ENCODE measurements around the gene GUCY1A2.
A peak's percentile ranks its signal among the peaks of the same experiment; 100 is the strongest.

The GUCY1A2 gene

DNA sequence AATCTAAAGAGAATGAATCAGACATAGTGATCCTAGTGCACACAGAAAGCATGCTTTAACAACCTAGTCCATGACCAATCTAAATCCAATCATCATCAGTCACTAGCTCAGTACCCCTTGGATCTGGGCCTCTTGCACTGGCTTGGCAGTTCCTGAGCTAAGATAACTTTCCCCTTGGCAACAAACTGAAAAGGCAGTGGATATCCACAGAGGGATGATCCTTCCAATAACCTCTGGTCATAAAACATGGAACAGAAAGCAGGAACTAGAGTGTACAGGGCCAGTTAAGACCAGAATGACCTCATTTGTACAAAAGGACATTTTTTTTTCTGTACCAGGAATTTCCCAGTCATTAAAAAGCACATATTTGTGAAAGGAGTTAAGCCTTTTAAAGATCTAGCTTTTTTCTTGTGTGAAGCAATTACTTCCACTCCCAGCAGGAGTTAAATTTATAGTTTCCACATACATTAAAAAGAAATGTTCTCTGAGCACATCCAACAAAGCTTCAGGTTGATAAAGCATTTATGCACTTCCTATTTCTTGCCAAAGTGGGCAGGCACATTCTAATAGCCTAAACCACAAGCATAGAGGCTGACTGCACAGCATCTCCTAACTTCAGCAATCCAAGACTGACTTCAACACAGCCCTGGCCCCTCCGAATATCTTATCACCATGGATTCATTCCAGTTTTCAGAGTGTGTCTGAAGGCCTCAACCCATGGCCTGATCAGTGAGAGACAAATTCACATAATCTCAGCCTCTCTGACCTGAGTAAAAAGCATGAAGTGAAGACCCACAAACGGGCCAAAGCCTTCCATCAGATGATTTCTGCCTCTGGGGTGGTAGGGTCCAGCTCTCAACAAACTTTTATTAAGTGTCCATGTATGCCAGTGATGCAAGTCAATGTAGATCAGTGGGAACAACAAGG, 29.9 kb downstream of the GUCY1A2 start:
- ATAC-seq (ENCODE audit: insufficient read depth, low read depth) = peak; percentile 93
- Histone ChIP-seq H2AFZ (ENCODE audit: low read depth, low read length) (peak overlapping the region; percentile 63), H3K4me2 (ENCODE audit: insufficient read depth, low read length) (no peak overlapping the region)

DNA sequence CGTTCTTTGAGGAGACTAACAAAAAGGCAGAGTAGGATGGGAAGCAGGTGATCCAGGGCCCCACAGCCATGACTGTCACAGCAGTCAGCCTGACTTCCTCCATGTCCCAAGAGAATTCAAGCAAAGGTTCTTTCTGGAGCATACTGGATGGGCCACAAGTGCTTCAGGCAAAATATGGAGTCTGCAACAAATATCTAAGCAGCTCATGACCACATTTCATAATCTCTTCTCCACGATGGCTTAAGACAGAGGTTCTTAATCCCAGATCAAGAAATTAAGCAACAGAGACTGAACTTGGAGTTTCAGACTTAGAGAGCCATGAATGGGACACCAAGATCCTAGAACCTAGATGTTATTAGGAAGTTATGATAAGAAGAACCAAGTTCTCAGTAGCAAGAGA, 31.6 kb downstream of the GUCY1A2 start:
- Histone ChIP-seq H3K27ac (ENCODE audit: low read length) (no peak overlapping the region), H4K20me1 (ENCODE audit: insufficient read depth, low read length) (no peaks in the 10 kb centered on the region), H3K27me3 (ENCODE audit: insufficient read depth, low read length, poor library complexity) (no peaks in the 10 kb centered on the region), H3K36me3 (ENCODE audit: insufficient read depth, low read length) (no peaks in the 10 kb centered on the region), H3K9me3 (ENCODE audit: insufficient read depth, low read length, severe bottlenecking) (no peaks in the 10 kb centered on the region), H3K4me2 (ENCODE audit: insufficient read depth, low read length) (no peak overlapping the region), H3K9ac (ENCODE audit: low read depth, low read length) (no peak overlapping the region), H3K4me3 (ENCODE audit: low read depth in 1 of 2, low read length in 2 of 2) (no peak overlapping the region), H2AFZ (ENCODE audit: low read depth, low read length) (no peak overlapping the region), H3K4me1 (ENCODE audit: insufficient read depth, low read length) (peaks cover 14% of the 10 kb centered on the region), H3K79me2 (ENCODE audit: insufficient read depth, low read length) (no peaks in the 10 kb centered on the region)
- TF ChIP-seq EZH2 (IDR thresholded peaks at IDR 0.05; ENCODE audit: borderline replicate concordance, low read depth, low read length, severe bottlenecking) (no peak), CTCF (IDR thresholded peaks at IDR 0.05; ENCODE audit: borderline replicate concordance, extremely low read depth, low read length, poor library complexity, severe bottlenecking) (no peak)
- no peak for ATAC-seq (ENCODE audit: insufficient read depth, low read depth)
- no peak for DNase-seq

More for the DNA sequence above, 29.9 kb downstream of the GUCY1A2 start:
- H3K79me2 ChIP-seq (ENCODE audit: insufficient read depth, low read length) = no peaks in the 10 kb centered on the region
- no peak overlapping the region for H3K4me3 ChIP-seq (ENCODE audit: low read depth in 1 of 2, low read length in 2 of 2)
- no peak for TF ChIP-seq CTCF (IDR thresholded peaks at IDR 0.05; ENCODE audit: borderline replicate concordance, extremely low read depth, low read length, poor library complexity, severe bottlenecking)
- TF ChIP-seq EZH2 (IDR thresholded peaks at IDR 0.05; ENCODE audit: borderline replicate concordance, low read depth, low read length, severe bottlenecking) = no peak
- DNase-seq = peak; percentile 27
- H3K27me3 ChIP-seq (ENCODE audit: insufficient read depth, low read length, poor library complexity) = no peaks in the 10 kb centered on the region
- no peaks in the 10 kb centered on the region for H3K9me3 ChIP-seq (ENCODE audit: insufficient read depth, low read length, severe bottlenecking)
- no peaks in the 10 kb centered on the region for H3K36me3 ChIP-seq (ENCODE audit: insufficient read depth, low read length)
- H3K4me1 ChIP-seq (ENCODE audit: insufficient read depth, low read length) = peaks cover 14% of the 10 kb centered on the region
- no peak overlapping the region for H3K9ac ChIP-seq (ENCODE audit: low read depth, low read length)
- H3K27ac ChIP-seq (ENCODE audit: low read length) = peak overlapping the region; percentile 11
- no peaks in the 10 kb centered on the region for H4K20me1 ChIP-seq (ENCODE audit: insufficient read depth, low read length)

- H2AFZ ChIP-seq (ENCODE audit: low read depth, low read length) = no peak overlapping the region
- no peaks in the 10 kb centered on the region for H3K9me3 ChIP-seq (ENCODE audit: insufficient read depth, low read length, severe bottlenecking)
- H3K4me2 ChIP-seq (ENCODE audit: insufficient read depth, low read length) = no peak overlapping the region
- H3K4me3 ChIP-seq (ENCODE audit: low read depth in 1 of 2, low read length in 2 of 2) = no peak overlapping the region
- no peaks in the 10 kb centered on the region for H3K79me2 ChIP-seq (ENCODE audit: insufficient read depth, low read length)
- TF ChIP-seq CTCF (IDR thresholded peaks at IDR 0.05; ENCODE audit: borderline replicate concordance, extremely low read depth, low read length, poor library complexity, severe bottlenecking) (no peak), EZH2 (IDR thresholded peaks at IDR 0.05; ENCODE audit: borderline replicate concordance, low read depth, low read length, severe bottlenecking) (no peak)
- no peaks in the 10 kb centered on the region for H4K20me1 ChIP-seq (ENCODE audit: insufficient read depth, low read length)
- peaks cover 14% of the 10 kb centered on the region for H3K4me1 ChIP-seq (ENCODE audit: insufficient read depth, low read length)
- ATAC-seq (ENCODE audit: insufficient read depth, low read depth) (no peak), DNase-seq (no peak)
- no peak overlapping the region for H3K9ac ChIP-seq (ENCODE audit: low read depth, low read length)
- H3K36me3 ChIP-seq (ENCODE audit: insufficient read depth, low read length) = no peaks in the 10 kb centered on the region
- H3K27me3 ChIP-seq (ENCODE audit: insufficient read depth, low read length, poor library complexity) = no peaks in the 10 kb centered on the region
- no peak overlapping the region for H3K27ac ChIP-seq (ENCODE audit: low read length)
Measured at GRCh38 chr11:106986261-106986660, 32.0 kb downstream of the GUCY1A2 start.

Data from DND-41 (cell line).